Activated naive CD4-positive, alpha-beta T cell treated with anti-CD3 and anti-CD28 coated beads, Interleukin-2, amount 50 U/mL, for 24 hours (primary cell): ENCODE results near the gene KCNK13.

Experiments used
- H3K27ac Mint-ChIP-seq: one replicate; pipeline ENCODE4 v1.8.0; 2021; ENCODE audit warnings: mild to moderate bottlenecking, mixed read lengths
- H3K27me3 Mint-ChIP-seq: one replicate; pipeline ENCODE4 v1.8.0; 2021; ENCODE audit warnings: mixed read lengths
- H3K36me3 Mint-ChIP-seq: one replicate; pipeline ENCODE4 v1.8.0; 2021; ENCODE audit warnings: mixed read lengths
- H3K4me1 Mint-ChIP-seq: one replicate; pipeline ENCODE4 v1.8.0; 2021; ENCODE audit warnings: mixed read lengths
- H3K4me3 Mint-ChIP-seq: one replicate; pipeline ENCODE4 v1.8.0; 2021; ENCODE audit warnings: mild to moderate bottlenecking, mixed read lengths
- H3K9me3 Mint-ChIP-seq: one replicate; pipeline ENCODE4 v1.8.0; 2021; ENCODE audit warnings: mixed read lengths

The KCNK13 gene

DNA sequence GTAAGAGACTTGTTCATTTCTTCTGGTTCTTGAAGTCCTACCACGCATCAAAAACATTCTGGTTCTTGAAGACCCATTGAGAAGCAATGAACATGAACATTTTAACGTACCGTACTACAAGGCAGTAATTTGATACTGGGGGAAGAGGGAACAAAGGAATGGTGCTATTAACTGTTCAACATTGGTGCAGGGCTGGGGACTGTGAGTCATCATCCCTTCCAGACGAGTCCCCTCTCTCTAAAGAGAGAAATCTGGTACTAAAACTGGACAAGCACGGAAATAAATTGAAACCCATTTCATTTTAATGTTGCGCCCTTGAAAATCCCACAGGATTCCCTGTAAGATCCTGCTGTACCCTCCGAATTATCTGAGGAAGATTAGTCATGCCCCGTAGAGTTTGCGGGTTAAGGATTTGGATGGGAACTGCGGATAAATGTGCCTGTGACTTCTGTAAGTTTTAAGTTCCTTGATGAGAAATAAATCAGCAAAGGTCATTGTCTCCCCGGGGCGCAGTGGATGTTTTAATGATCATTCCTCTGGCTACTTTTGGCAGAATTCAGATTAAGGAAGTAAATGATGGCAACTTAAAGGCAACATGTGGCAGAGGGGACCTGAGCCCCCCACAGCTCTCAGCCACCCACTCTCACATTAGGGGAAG, 78.6 kb downstream of the KCNK13 start:
- no peak overlapping the region for H3K4me3 Mint-ChIP-seq
- H3K9me3 Mint-ChIP-seq, result no peaks in the 10 kb centered on the region
- H3K36me3 Mint-ChIP-seq, result no peaks in the 10 kb centered on the region
- peaks cover 9% of the 10 kb centered on the region for H3K27me3 Mint-ChIP-seq
- H3K27ac Mint-ChIP-seq, result no peak overlapping the region
- H3K4me1 Mint-ChIP-seq, result no peaks in the 10 kb centered on the region

DNA sequence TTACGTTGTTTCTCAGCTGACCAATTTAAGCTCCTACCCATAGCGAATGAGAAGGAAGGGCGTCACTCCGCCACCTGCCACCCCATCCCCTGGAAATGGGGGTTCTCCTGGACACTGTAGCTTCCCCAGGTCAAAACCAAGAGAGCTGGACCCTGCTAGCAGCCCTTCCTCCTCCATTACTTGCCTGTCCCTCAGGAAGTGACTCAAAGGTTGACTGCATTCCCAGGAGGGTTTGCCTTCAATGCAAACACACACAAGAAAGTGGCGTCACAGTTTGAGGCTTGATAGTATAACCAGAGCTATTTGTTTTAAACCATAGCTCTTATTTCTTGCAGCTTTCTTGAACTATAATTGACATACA, 79.1 kb downstream of the KCNK13 start:
- H3K36me3 Mint-ChIP-seq, result no peaks in the 10 kb centered on the region
- peaks cover 13% of the 10 kb centered on the region for H3K27me3 Mint-ChIP-seq
- no peaks in the 10 kb centered on the region for H3K4me1 Mint-ChIP-seq

DNA sequence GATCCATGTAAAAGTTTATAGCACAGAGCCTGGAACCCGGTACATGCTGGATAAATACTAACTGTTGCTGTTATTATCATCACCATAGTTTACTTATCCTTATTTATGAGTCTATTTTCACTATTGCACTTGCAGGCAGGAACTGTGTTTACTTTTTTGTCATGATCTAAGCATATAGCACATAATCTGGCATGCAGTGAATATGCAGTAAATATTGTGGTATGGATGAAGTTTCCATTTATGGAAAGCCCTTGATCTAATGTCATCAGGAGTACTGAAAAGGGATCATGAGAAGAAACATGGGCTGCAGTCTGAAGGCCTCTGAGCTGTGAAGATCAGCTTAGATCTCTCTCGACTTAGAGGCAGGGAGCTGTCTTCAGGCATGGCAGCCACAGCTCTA, 91.6 kb downstream of the KCNK13 start:
- Mint-ChIP-seq H3K27ac (no peak overlapping the region), H3K9me3 (no peaks in the 10 kb centered on the region), H3K4me1 (no peaks in the 10 kb centered on the region), H3K27me3 (peaks cover 7% of the 10 kb centered on the region), H3K36me3 (peaks cover 1% of the 10 kb centered on the region), H3K4me3 (no peak overlapping the region)

More for the DNA sequence above, 79.1 kb downstream of the KCNK13 start:
- H3K27ac Mint-ChIP-seq, result no peak overlapping the region
- H3K9me3 Mint-ChIP-seq, result no peaks in the 10 kb centered on the region
- no peak overlapping the region for H3K4me3 Mint-ChIP-seq

DNA sequence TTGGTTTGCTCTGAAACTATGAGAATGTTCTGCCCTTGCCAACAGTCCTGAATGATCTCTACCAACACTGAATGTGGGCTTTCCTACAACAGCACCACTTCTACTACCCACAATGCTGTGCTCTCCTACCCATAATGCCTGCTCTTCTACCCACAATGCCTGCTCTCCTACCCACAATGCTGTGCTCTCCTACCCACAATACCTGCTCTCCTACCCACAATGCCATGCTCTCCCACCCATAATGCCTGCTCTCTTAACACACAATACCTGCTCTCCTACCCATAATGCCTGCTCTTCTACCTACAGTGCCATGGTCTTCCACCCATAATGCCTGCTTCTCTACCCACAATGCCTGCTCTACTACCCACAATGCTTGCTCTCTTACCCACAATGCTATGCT, 92.3 kb downstream of the KCNK13 start:
- Mint-ChIP-seq H3K36me3 (peaks cover 1% of the 10 kb centered on the region), H3K27me3 (peaks cover 4% of the 10 kb centered on the region)

DNA sequence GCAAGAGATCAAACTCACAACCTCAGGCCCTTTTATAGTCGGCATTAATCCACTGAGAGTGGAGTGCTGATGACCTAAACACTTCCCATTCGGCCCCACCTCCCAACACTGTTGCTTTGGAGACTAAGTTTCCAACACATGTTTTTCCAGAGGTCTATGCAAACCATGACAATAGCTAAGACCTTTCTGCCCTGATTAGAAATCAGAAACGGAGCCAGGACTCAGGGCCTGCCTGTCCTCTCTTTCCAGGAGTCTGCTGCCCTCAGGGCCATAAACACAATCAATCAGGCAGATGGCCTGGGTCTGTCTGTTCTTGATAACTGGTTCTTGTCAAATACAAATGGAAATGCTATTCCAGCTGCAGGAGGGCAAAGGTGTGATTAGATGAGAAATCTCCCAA, 97.4 kb downstream of the KCNK13 start:
- H3K36me3 Mint-ChIP-seq, result no peaks in the 10 kb centered on the region
- H3K4me1 Mint-ChIP-seq, result no peaks in the 10 kb centered on the region
- no peak overlapping the region for H3K27ac Mint-ChIP-seq
- H3K9me3 Mint-ChIP-seq, result no peaks in the 10 kb centered on the region
- H3K4me3 Mint-ChIP-seq, result no peak overlapping the region
- peaks cover 6% of the 10 kb centered on the region for H3K27me3 Mint-ChIP-seq

More for the DNA sequence above, 92.3 kb downstream of the KCNK13 start:
- Mint-ChIP-seq H3K27ac (no peak overlapping the region), H3K4me1 (no peaks in the 10 kb centered on the region), H3K4me3 (no peak overlapping the region), H3K9me3 (no peaks in the 10 kb centered on the region)

DNA sequence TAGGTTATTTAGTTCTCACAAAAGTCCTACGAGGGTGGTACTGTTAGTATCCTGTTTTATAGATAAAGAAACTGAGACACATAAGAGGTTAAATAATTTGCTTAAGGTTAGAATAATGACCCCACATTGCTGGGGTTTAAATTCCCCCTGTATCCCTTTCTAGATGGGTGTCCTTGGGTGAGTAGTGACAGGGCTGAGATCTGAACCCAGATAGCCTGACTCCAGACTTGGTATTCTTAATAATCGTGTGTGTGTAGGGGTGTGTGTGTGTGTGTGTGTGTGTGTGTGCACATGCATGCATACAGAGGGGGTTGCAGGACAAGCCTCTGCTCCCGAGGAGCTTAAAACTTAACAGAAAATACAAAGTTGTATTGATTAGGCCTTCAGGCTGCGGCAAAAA, 97.9 kb downstream of the KCNK13 start:
- Mint-ChIP-seq H3K27me3 (peaks cover 6% of the 10 kb centered on the region), H3K4me1 (no peaks in the 10 kb centered on the region), H3K27ac (no peak overlapping the region), H3K9me3 (no peaks in the 10 kb centered on the region), H3K36me3 (no peaks in the 10 kb centered on the region), H3K4me3 (no peak overlapping the region)

DNA sequence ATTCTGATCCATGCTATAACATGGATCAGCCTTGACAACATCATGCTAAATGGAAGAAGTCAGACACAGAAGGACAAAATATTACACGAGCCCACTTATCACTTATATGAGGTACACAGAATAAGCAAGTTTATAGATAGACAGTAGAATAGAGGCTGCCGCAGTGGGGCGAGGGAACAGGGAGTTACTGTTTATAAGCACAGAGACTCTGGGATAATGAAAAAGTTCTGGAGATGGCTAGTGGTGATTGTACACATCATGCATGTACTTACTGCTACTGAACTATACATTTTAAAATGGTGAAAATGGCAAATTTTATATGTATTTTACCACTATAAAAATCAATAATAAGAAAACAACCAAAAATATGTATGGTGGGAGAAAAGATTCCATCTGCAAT, 99.3 kb downstream of the KCNK13 start:
- no peak overlapping the region for H3K4me3 Mint-ChIP-seq

DNA sequence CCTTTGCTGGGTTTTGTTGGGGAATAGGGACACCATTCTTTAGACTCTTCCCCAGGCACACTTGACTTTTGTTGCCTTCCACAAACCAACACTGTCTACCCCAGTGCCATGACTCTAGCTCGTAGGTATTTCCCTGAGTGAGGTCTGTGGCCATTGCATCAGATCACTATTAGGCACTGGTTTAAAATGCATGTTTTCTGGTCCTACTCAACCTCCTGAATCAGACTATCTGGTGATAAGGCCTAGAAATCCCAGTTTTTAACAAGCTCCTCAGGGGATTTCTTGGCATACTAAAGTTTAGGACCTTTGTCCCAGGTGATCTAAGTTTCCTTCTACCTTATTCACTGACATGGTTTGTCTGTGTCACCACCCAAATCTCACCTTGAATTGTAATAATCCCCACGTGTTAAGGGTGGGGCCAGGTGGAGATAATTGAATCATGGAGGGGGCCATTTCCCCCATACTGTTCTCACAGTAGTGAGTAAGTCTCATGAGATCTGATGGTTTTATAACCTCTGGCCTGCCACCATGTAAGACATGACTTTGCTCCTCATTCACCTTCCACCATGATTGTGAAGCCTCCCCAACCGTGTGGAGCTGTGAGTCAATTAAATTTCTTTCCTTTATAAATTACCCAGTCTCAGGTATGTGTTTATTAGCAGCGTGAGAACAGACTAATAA, 106.8 kb downstream of the KCNK13 start:
- peaks cover 8% of the 10 kb centered on the region for H3K27me3 Mint-ChIP-seq
- H3K4me3 Mint-ChIP-seq, result no peak overlapping the region
- H3K27ac Mint-ChIP-seq, result no peak overlapping the region
- peaks cover 5% of the 10 kb centered on the region for H3K9me3 Mint-ChIP-seq
- H3K4me1 Mint-ChIP-seq, result no peaks in the 10 kb centered on the region
- no peaks in the 10 kb centered on the region for H3K36me3 Mint-ChIP-seq

More for the DNA sequence above, 99.3 kb downstream of the KCNK13 start:
- Mint-ChIP-seq H3K9me3 (no peaks in the 10 kb centered on the region), H3K4me1 (no peaks in the 10 kb centered on the region), H3K36me3 (no peaks in the 10 kb centered on the region), H3K27me3 (peaks cover 3% of the 10 kb centered on the region), H3K27ac (no peak overlapping the region)

DNA sequence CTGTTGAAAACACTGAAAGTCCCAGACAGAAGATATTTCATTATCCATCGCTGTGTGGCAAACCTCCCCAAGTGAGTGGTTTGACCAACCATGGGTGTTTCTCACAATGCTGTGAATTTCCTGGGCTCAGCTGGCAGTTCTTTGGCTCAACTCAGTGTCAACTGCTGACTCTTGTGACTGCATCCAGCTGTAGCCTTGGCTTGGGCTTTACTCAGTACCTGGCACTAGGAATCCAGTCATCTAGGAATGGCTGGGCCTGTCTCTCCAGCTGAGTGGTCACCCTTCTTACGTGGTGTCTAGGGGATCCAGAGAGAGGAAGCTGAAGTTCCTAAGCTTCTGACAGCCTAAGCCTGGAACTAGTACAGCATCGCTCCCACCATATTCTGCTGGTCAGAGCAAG, 113.8 kb downstream of the KCNK13 start:
- Mint-ChIP-seq H3K4me1 (no peaks in the 10 kb centered on the region), H3K27me3 (peaks cover 5% of the 10 kb centered on the region), H3K9me3 (peaks cover 7% of the 10 kb centered on the region), H3K27ac (no peak overlapping the region), H3K36me3 (no peaks in the 10 kb centered on the region), H3K4me3 (no peak overlapping the region)

DNA sequence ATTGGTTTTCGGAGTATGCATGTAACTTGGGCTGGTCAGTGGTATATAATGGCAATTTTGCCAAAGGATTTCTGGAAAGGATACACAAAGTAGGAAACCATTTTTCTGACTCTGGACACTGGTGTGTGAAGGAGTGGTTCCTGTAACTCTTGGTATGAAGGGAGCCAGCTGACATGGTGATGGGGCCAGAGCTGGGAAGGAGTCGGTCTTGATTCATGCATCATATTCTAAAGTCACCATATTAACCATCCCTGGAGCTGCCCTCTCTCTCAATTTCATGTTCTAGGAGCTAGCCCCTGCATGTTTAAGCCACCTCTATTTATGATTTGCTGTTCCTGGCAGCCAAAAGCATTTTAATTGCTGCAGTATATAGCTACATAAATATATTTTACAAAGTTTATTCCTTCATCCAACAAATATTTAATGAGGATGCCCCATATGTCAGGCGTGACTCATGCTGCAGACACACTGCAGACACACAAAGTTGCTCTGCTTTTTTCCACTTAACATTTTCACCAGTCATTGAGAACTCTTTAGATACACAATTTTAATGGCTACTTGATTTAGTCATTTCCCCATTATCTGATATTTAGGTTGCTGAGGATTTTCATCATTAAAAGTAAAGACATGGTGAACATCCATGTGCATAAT, 115.9 kb downstream of the KCNK13 start:
- no peaks in the 10 kb centered on the region for H3K36me3 Mint-ChIP-seq
- H3K27ac Mint-ChIP-seq, result no peak overlapping the region
- no peaks in the 10 kb centered on the region for H3K27me3 Mint-ChIP-seq
- no peaks in the 10 kb centered on the region for H3K4me1 Mint-ChIP-seq
- peaks cover 7% of the 10 kb centered on the region for H3K9me3 Mint-ChIP-seq
- no peak overlapping the region for H3K4me3 Mint-ChIP-seq

DNA sequence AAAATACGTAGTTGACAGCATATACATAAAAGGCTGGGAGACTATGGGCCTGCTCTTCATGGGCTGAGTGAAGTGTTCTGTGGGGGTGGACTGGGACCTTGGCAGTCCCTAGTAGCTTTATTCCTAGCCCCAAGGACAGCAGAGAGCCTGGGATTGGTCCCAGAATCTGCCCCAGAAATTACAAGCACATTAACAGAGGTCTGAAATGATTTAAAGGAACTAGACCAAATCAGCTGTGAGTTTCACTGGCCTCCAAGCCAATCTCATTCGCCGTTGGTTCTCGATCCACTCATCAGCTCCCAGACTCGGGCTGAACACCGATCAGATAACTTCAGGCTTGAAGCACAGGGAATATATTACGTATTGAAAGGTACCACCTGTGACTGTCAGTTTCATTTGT, 117.6 kb downstream of the KCNK13 start:
- Mint-ChIP-seq H3K4me3 (no peak overlapping the region), H3K27me3 (peaks cover 2% of the 10 kb centered on the region), H3K4me1 (no peaks in the 10 kb centered on the region)

DNA sequence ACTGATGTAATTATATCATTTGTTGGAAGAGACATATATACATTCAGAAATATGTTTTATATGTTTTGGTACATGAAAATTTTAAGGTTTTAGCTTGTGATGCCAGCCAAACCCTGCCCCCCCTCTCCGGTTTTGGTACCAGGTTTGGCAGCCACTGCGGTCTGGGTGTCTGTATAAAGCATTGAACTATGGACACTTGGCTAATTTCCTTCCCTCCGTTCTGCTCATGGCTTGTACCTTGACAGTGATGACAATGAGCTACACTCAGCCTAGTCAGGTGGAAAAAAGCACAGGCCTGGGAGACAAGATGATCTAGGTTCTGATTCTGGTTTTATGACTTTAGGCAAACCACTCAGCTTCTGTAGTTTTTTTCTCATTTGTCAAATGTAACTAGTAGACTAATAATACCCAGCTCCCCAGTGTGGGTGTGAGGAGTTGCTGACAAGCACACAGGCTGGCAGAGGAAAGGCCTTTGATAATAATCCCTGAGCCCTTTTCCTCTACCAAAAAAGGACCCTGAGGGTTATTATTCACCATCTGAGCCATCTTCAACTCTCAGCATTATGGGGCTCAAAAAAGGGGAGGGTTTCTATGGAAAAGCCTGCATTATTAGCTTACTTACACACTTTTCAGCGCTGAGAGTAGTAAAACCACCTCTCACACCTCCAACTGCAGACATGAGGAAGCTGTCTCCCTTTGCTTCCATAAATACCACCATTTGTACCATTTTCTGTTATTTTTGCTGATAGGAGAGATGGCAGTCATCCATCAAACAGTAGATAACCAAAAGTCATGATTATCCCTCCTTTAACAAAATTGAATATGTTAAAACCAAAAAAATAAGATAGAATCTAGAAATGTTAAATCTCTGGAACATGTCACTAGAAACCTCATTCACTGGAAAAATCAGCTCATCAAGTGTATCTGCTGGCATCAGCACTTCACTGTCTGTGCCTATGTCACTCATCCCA, 118.3 kb downstream of the KCNK13 start:
- Mint-ChIP-seq H3K27me3 (peaks cover 2% of the 10 kb centered on the region), H3K4me1 (no peaks in the 10 kb centered on the region), H3K9me3 (no peaks in the 10 kb centered on the region), H3K4me3 (no peak overlapping the region), H3K27ac (no peak overlapping the region), H3K36me3 (no peaks in the 10 kb centered on the region)

More for the DNA sequence above, 117.6 kb downstream of the KCNK13 start:
- H3K9me3 Mint-ChIP-seq, result no peaks in the 10 kb centered on the region
- no peaks in the 10 kb centered on the region for H3K36me3 Mint-ChIP-seq
- no peak overlapping the region for H3K27ac Mint-ChIP-seq

DNA sequence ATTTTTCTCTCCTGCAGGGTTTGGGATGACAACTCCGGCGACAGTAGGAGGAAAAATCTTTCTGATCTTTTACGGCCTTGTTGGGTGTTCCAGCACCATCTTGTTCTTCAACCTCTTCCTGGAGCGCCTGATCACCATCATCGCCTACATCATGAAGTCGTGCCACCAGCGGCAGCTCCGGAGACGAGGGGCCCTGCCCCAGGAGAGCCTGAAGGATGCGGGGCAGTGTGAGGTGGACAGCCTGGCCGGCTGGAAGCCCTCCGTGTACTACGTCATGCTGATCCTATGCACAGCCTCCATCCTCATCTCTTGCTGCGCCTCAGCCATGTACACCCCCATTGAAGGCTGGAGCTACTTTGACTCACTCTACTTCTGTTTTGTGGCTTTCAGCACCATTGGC, 122.3 kb downstream of the KCNK13 start:
- Mint-ChIP-seq H3K4me3 (no peak overlapping the region), H3K27ac (no peak overlapping the region), H3K36me3 (no peaks in the 10 kb centered on the region), H3K9me3 (no peaks in the 10 kb centered on the region), H3K27me3 (peaks cover 2% of the 10 kb centered on the region), H3K4me1 (no peaks in the 10 kb centered on the region)

DNA sequence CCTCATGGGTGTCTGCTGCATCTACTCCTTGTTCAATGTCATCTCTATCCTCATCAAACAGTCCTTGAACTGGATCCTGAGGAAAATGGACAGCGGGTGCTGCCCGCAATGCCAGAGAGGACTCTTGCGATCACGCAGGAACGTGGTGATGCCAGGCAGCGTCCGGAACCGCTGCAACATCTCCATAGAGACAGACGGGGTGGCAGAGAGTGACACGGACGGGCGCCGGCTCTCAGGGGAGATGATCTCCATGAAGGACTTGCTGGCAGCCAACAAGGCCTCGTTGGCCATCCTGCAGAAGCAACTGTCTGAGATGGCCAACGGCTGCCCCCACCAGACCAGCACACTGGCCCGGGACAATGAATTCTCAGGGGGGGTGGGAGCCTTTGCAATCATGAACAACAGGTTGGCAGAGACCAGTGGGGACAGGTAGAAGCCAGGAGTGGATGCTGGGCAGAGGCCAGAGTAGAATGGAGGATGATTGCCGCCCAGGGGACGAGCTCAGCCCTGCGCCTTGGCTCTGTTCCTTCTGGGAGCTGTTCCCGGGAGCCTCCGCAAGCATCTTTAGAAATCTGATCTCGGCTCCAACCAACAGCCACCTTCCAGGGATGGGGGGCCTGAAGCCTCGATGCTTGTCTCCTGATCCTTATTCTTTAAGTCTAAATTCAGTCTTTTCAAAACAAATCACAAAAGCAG, 122.9 kb downstream of the KCNK13 start:
- no peaks in the 10 kb centered on the region for H3K9me3 Mint-ChIP-seq
- no peaks in the 10 kb centered on the region for H3K4me1 Mint-ChIP-seq
- peaks cover 2% of the 10 kb centered on the region for H3K27me3 Mint-ChIP-seq

DNA sequence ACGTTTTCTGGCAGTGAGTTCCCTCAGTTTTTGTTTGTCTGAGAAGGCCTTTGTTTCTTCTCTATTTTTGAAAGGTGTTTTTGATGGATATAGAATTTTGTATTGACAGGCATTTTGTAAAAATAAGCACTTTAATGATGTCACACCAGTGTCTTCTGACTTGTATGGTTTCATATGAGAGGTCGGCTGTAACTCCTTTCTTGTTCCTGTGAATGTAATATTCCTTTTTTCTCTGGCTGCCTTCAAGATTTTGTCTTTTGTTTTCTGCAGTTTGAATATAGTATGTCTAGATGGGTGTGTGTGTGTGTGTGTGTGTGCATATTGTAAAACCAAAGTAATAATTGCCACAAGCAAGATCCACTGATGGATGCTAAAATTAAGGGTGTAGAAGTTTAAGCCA, 126.8 kb downstream of the KCNK13 start:
- no peak overlapping the region for H3K27ac Mint-ChIP-seq
- no peaks in the 10 kb centered on the region for H3K36me3 Mint-ChIP-seq
- no peaks in the 10 kb centered on the region for H3K9me3 Mint-ChIP-seq
- no peak overlapping the region for H3K4me3 Mint-ChIP-seq
- H3K4me1 Mint-ChIP-seq, result no peaks in the 10 kb centered on the region
- H3K27me3 Mint-ChIP-seq, result peaks cover 3% of the 10 kb centered on the region

More for the DNA sequence above, 122.9 kb downstream of the KCNK13 start:
- H3K36me3 Mint-ChIP-seq, result no peaks in the 10 kb centered on the region
- H3K4me3 Mint-ChIP-seq, result no peak overlapping the region
- H3K27ac Mint-ChIP-seq, result no peak overlapping the region
